ENCODE data around the gene DDX56.

DDX56 gene

GRCh38 chr7:44569959-44570358, 3.7 kb downstream of the DDX56 start:
- H3K79me2 ChIP-seq (ENCODE audit: low read length): peaks cover 37% of the 10 kb centered on the region
- peaks cover 70% of the 10 kb centered on the region for H3K36me3 ChIP-seq (replicated peaks; ENCODE audit: low read depth, low read length)

DNA sequence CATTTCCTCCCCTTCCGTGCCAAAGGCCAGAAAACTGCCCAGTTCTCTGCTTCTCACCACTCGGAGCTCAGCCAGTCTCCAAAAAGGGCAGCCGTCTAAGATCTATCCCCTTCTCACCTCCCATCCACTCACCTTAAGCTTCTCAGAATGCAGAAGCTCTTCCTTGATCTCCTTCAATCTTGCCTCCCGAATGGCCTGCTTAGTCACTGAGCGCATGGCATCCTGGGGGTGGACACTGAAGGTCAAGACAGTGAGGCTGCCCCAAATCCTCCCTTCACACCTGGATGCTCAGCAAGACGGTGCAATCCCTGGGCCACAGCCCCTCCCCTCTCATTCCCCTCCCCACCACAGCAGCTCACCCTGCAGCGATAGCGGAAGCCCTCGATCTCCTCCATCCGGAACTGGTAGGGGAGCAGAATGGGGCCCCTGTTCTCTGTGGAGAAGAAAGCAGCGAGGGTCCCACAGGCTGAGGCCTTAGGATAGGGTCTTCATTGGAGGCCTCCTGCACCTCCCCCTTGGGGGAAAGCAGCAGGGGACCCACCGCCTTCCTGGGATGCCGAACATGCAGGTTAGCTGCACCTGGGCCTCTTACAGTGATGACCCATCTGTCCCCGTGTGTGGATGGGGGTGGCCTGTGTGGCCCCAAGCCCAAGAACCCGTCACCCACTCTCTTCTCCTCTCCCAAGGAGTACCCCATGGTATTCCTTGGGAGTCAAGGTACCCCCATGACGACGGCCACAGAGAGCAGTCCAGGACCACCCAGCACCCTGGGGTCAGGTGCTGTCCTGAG, 4.7 kb downstream of the DDX56 start:
- Histone ChIP-seq H3K4me3 (ENCODE audit: low read length) (no peak overlapping the region), H3K4me1 (ENCODE audit: low read length) (peaks cover 8% of the 10 kb centered on the region), H2AFZ (ENCODE audit: low read depth, low read length) (no peak overlapping the region), H3K27me3 (ENCODE audit: low read depth, low read length) (no peaks in the 10 kb centered on the region), H3K36me3 (replicated peaks; ENCODE audit: low read depth, low read length) (peaks cover 76% of the 10 kb centered on the region), H3K4me2 (ENCODE audit: low read length) (no peak overlapping the region), H3K27ac (ENCODE audit: low read length) (no peak overlapping the region), H3K9me3 (ENCODE audit: insufficient read depth, low read length) (no peaks in the 10 kb centered on the region), H4K20me1 (ENCODE audit: insufficient read depth, low read length) (peaks cover 10% of the 10 kb centered on the region; the same call in 1 of the 2 replicates), H3K79me2 (ENCODE audit: low read length) (peaks cover 27% of the 10 kb centered on the region), H3K9ac (ENCODE audit: low read length) (no peak overlapping the region)
- TF ChIP-seq CTCF (IDR thresholded peaks at IDR 0.05; ENCODE audit: low read depth, low read length): no peak
- TF ChIP-seq EZH2phosphoT487 (IDR thresholded peaks at IDR 0.05; ENCODE audit: low read depth): no peak

More at GRCh38 chr7:44569959-44570358, 3.7 kb downstream of the DDX56 start:
- no peak overlapping the region for H3K9ac ChIP-seq (ENCODE audit: low read length)
- no peaks in the 10 kb centered on the region for H3K9me3 ChIP-seq (ENCODE audit: insufficient read depth, low read length)
- H3K27ac ChIP-seq (ENCODE audit: low read length): no peak overlapping the region
- H3K4me2 ChIP-seq (ENCODE audit: low read length): no peak overlapping the region
- H3K4me1 ChIP-seq (ENCODE audit: low read length): peaks cover 14% of the 10 kb centered on the region
- TF ChIP-seq CTCF (IDR thresholded peaks at IDR 0.05; ENCODE audit: low read depth, low read length) (no peak), EZH2phosphoT487 (IDR thresholded peaks at IDR 0.05; ENCODE audit: low read depth) (no peak)
- H3K4me3 ChIP-seq (ENCODE audit: low read length): no peak overlapping the region
- no peak overlapping the region for H2AFZ ChIP-seq (ENCODE audit: low read depth, low read length)
- H4K20me1 ChIP-seq (ENCODE audit: insufficient read depth, low read length): peaks cover 4% of the 10 kb centered on the region; the same call in 1 of the 2 replicates
- no peaks in the 10 kb centered on the region for H3K27me3 ChIP-seq (ENCODE audit: low read depth, low read length)

DNA sequence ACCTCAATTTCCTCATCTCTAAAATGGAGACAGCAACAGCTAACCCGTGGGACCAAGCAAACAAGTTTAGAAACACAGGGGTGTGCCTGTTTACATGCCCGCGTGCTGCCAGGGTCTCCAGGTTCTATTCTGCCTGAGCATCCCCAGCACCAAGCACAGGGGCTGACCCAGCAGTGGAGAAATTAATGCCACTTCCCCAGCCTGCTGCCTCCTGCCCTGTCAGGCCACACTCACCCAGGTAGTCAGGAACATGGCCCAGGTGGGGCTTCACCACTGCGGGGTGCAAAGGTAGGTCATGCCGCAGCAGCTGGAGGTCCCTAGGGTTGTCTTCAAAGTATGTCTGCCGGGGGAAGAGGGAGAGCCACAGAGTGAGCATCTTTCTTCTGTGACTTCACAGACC, 5.8 kb downstream of the DDX56 start:
- peaks cover 10% of the 10 kb centered on the region; the same call in 1 of the 2 replicates for H4K20me1 ChIP-seq (ENCODE audit: insufficient read depth, low read length)
- H3K9me3 ChIP-seq (ENCODE audit: insufficient read depth, low read length): no peaks in the 10 kb centered on the region
- no peaks in the 10 kb centered on the region for H3K27me3 ChIP-seq (ENCODE audit: low read depth, low read length)
- H2AFZ ChIP-seq (ENCODE audit: low read depth, low read length): no peak overlapping the region
- no peak overlapping the region for H3K4me2 ChIP-seq (ENCODE audit: low read length)
- TF ChIP-seq CTCF (IDR thresholded peaks at IDR 0.05; ENCODE audit: low read depth, low read length): no peak
- TF ChIP-seq EZH2phosphoT487 (IDR thresholded peaks at IDR 0.05; ENCODE audit: low read depth): no peak
- no peak overlapping the region for H3K9ac ChIP-seq (ENCODE audit: low read length)
- peaks cover 6% of the 10 kb centered on the region for H3K4me1 ChIP-seq (ENCODE audit: low read length)
- H3K79me2 ChIP-seq (ENCODE audit: low read length): peaks cover 18% of the 10 kb centered on the region
- peaks cover 79% of the 10 kb centered on the region for H3K36me3 ChIP-seq (replicated peaks; ENCODE audit: low read depth, low read length)
- H3K27ac ChIP-seq (ENCODE audit: low read length): no peak overlapping the region
- no peak overlapping the region for H3K4me3 ChIP-seq (ENCODE audit: low read length)

GRCh38 chr7:44566680-44567079, 7.0 kb downstream of the DDX56 start:
- Histone ChIP-seq H2AFZ (ENCODE audit: low read depth, low read length) (no peak overlapping the region), H3K27ac (ENCODE audit: low read length) (no peak overlapping the region), H3K4me2 (ENCODE audit: low read length) (no peak overlapping the region), H3K9ac (ENCODE audit: low read length) (no peak overlapping the region), H3K4me3 (ENCODE audit: low read length) (no peak overlapping the region), H3K36me3 (replicated peaks; ENCODE audit: low read depth, low read length) (peaks cover 67% of the 10 kb centered on the region), H3K27me3 (ENCODE audit: low read depth, low read length) (no peaks in the 10 kb centered on the region), H3K4me1 (ENCODE audit: low read length) (no peaks in the 10 kb centered on the region), H3K9me3 (ENCODE audit: insufficient read depth, low read length) (no peaks in the 10 kb centered on the region), H3K79me2 (ENCODE audit: low read length) (peaks cover 6% of the 10 kb centered on the region), H4K20me1 (ENCODE audit: insufficient read depth, low read length) (peaks cover 10% of the 10 kb centered on the region)
- TF ChIP-seq CTCF (IDR thresholded peaks at IDR 0.05; ENCODE audit: low read depth, low read length) (no peak), EZH2phosphoT487 (IDR thresholded peaks at IDR 0.05; ENCODE audit: low read depth) (no peak)
